ENCODE data around the gene TSPYL4. TPM values are rescaled to one million over a fixed set of nuclear protein-coding genes. Genes with fewer than 3 reads are reported as not detected.

TSPYL4 gene
- total and polyA plus RNA-seq, 5 donors: 21.4 to 43.6 (median 41.2) TPM

- ATAC-seq (no peak), DNase-seq (no peak)
- Histone ChIP-seq H3K4me3 (ENCODE audit: low read length) (peak overlapping the region; percentile 94), H3K9me3 (ENCODE audit: control insufficient read depth, low read length) (no peaks in the 10 kb centered on the region), H3K27ac (ENCODE audit: low read length) (peak overlapping the region; percentile 95), H3K4me1 (ENCODE audit: control insufficient read depth, insufficient read depth, low read length) (peaks cover 12% of the 10 kb centered on the region), H3K27me3 (ENCODE audit: control insufficient read depth, insufficient read depth) (no peaks in the 10 kb centered on the region)
- WGBS: 43% methylated on average over 11 of the region's 11 CpGs
- intact Hi-C loops (cut with DNase I): no loop called here
These were observed 729 bp downstream of the TSPYL4 start for GRCh38 chr6:116253188-116253504.

GRCh38 chr6:116251568-116252384 is 2.1 kb downstream of the TSPYL4 start:
- H3K4me3 ChIP-seq (ENCODE audit: low read length): peak overlapping the region; percentile 47

GRCh38 chr6:116248577-116248976 is 5.3 kb downstream of the TSPYL4 start:
- ATAC-seq (peak in 1 of 2 donors; percentile 42), DNase-seq (no peak)
- Histone ChIP-seq H3K4me1 (ENCODE audit: control insufficient read depth, insufficient read depth, low read length) (peaks cover 10% of the 10 kb centered on the region), H3K4me3 (ENCODE audit: low read length) (no peak overlapping the region), H3K9me3 (ENCODE audit: control insufficient read depth, low read length) (no peaks in the 10 kb centered on the region), H3K27me3 (ENCODE audit: control insufficient read depth, insufficient read depth) (no peaks in the 10 kb centered on the region), H3K27ac (ENCODE audit: low read length) (no peak overlapping the region)
- 85% methylated on average over 2 of the region's 2 CpGs for WGBS
- intact Hi-C loops (cut with DNase I): no loop called here

More at GRCh38 chr6:116251568-116252384, 2.1 kb downstream of the TSPYL4 start:
- Histone ChIP-seq H3K9me3 (ENCODE audit: control insufficient read depth, low read length) (no peaks in the 10 kb centered on the region), H3K27ac (ENCODE audit: low read length) (peak overlapping the region; percentile 40), H3K27me3 (ENCODE audit: control insufficient read depth, insufficient read depth) (no peaks in the 10 kb centered on the region), H3K4me1 (ENCODE audit: control insufficient read depth, insufficient read depth, low read length) (peaks cover 12% of the 10 kb centered on the region)
- WGBS: 44% methylated on average over 6 of the region's 6 CpGs
- no peak for DNase-seq
- intact Hi-C loops (cut with DNase I): no loop called here
- no peak for ATAC-seq

GRCh38 chr6:116247285-116247684 is 6.6 kb downstream of the TSPYL4 start:
- DNase-seq (no peak), ATAC-seq (no peak)
- no peaks in the 10 kb centered on the region for H3K9me3 ChIP-seq (ENCODE audit: control insufficient read depth, low read length)
- no peak overlapping the region for H3K4me3 ChIP-seq (ENCODE audit: low read length)
- no peaks in the 10 kb centered on the region for H3K27me3 ChIP-seq (ENCODE audit: control insufficient read depth, insufficient read depth)
- H3K4me1 ChIP-seq (ENCODE audit: control insufficient read depth, insufficient read depth, low read length): peaks cover 4% of the 10 kb centered on the region
- intact Hi-C loops (cut with DNase I): no loop called here
- H3K27ac ChIP-seq (ENCODE audit: low read length): no peak overlapping the region

GRCh38 chr6:116246089-116246488 is 7.8 kb downstream of the TSPYL4 start:
- ATAC-seq: no peak

GRCh38 chr6:116244284-116244683 is 9.6 kb downstream of the TSPYL4 start:
- Histone ChIP-seq H3K4me3 (ENCODE audit: low read length) (no peak overlapping the region), H3K27ac (ENCODE audit: low read length) (no peak overlapping the region), H3K9me3 (ENCODE audit: control insufficient read depth, low read length) (no peaks in the 10 kb centered on the region), H3K27me3 (ENCODE audit: control insufficient read depth, insufficient read depth) (no peaks in the 10 kb centered on the region), H3K4me1 (ENCODE audit: control insufficient read depth, insufficient read depth, low read length) (no peaks in the 10 kb centered on the region)
- no peak for ATAC-seq
- WGBS: 85% methylated on average over 4 of the region's 4 CpGs
- intact Hi-C loops (cut with DNase I): no loop called here
- DNase-seq: no peak

More at GRCh38 chr6:116246089-116246488, 7.8 kb downstream of the TSPYL4 start:
- 59% methylated on average over 4 of the region's 4 CpGs for WGBS
- Histone ChIP-seq H3K27me3 (ENCODE audit: control insufficient read depth, insufficient read depth) (no peaks in the 10 kb centered on the region), H3K27ac (ENCODE audit: low read length) (no peak overlapping the region), H3K4me3 (ENCODE audit: low read length) (no peak overlapping the region), H3K4me1 (ENCODE audit: control insufficient read depth, insufficient read depth, low read length) (peaks cover 4% of the 10 kb centered on the region), H3K9me3 (ENCODE audit: control insufficient read depth, low read length) (no peaks in the 10 kb centered on the region)
- DNase-seq: no peak
- intact Hi-C loops (cut with DNase I): no loop called here

GRCh38 chr6:116239856-116240255 is 14.0 kb downstream of the TSPYL4 start:
- Histone ChIP-seq H3K27ac (ENCODE audit: low read length) (no peak overlapping the region), H3K27me3 (ENCODE audit: control insufficient read depth, insufficient read depth) (no peaks in the 10 kb centered on the region), H3K9me3 (ENCODE audit: control insufficient read depth, low read length) (no peaks in the 10 kb centered on the region), H3K4me3 (ENCODE audit: low read length) (no peak overlapping the region), H3K4me1 (ENCODE audit: control insufficient read depth, insufficient read depth, low read length) (no peaks in the 10 kb centered on the region)
- ATAC-seq: no peak
- intact Hi-C loops (cut with DNase I): no loop called here
- 96% methylated on average over 1 of the region's 1 CpG for WGBS
- DNase-seq: no peak

- Histone ChIP-seq H3K4me3 (ENCODE audit: low read length) (no peak overlapping the region), H3K27me3 (ENCODE audit: control insufficient read depth, insufficient read depth) (no peaks in the 10 kb centered on the region), H3K9me3 (ENCODE audit: control insufficient read depth, low read length) (no peaks in the 10 kb centered on the region), H3K27ac (ENCODE audit: low read length) (no peak overlapping the region), H3K4me1 (ENCODE audit: control insufficient read depth, insufficient read depth, low read length) (no peaks in the 10 kb centered on the region)
- intact Hi-C loops (cut with DNase I): no loop called here
- ATAC-seq: no peak
- WGBS: 95% methylated on average over 2 of the region's 2 CpGs
- no peak for DNase-seq
These were observed 14.6 kb downstream of the TSPYL4 start for GRCh38 chr6:116239256-116239655.

GRCh38 chr6:116238083-116238482 is 15.8 kb downstream of the TSPYL4 start:
- WGBS: 82% methylated on average over 2 of the region's 2 CpGs
- Histone ChIP-seq H3K9me3 (ENCODE audit: control insufficient read depth, low read length) (no peaks in the 10 kb centered on the region), H3K4me3 (ENCODE audit: low read length) (no peak overlapping the region), H3K27me3 (ENCODE audit: control insufficient read depth, insufficient read depth) (no peaks in the 10 kb centered on the region), H3K4me1 (ENCODE audit: control insufficient read depth, insufficient read depth, low read length) (no peaks in the 10 kb centered on the region), H3K27ac (ENCODE audit: low read length) (no peak overlapping the region)
- intact Hi-C loops (cut with DNase I): no loop called here
- ATAC-seq (no peak), DNase-seq (no peak)

GRCh38 chr6:116234689-116235088 is 19.2 kb downstream of the TSPYL4 start:
- no peak overlapping the region for H3K27ac ChIP-seq (ENCODE audit: low read length)
- H3K4me3 ChIP-seq (ENCODE audit: low read length): no peak overlapping the region
- 86% methylated on average over 3 of the region's 3 CpGs for WGBS
- ATAC-seq (no peak), DNase-seq (no peak)
- no peaks in the 10 kb centered on the region for H3K4me1 ChIP-seq (ENCODE audit: control insufficient read depth, insufficient read depth, low read length)
- no peaks in the 10 kb centered on the region for H3K27me3 ChIP-seq (ENCODE audit: control insufficient read depth, insufficient read depth)
- intact Hi-C loops (cut with DNase I): no loop called here
- no peaks in the 10 kb centered on the region for H3K9me3 ChIP-seq (ENCODE audit: control insufficient read depth, low read length)

- Histone ChIP-seq H3K9me3 (ENCODE audit: control insufficient read depth, low read length) (no peaks in the 10 kb centered on the region), H3K4me3 (ENCODE audit: low read length) (no peak overlapping the region), H3K27ac (ENCODE audit: low read length) (no peak overlapping the region), H3K27me3 (ENCODE audit: control insufficient read depth, insufficient read depth) (no peaks in the 10 kb centered on the region), H3K4me1 (ENCODE audit: control insufficient read depth, insufficient read depth, low read length) (no peaks in the 10 kb centered on the region)
- 50% methylated on average over 17 of the region's 17 CpGs for WGBS
- intact Hi-C loops (cut with DNase I): no loop called here
- DNase-seq: peak; percentile 92 to 95 (median 93)
- ATAC-seq: peak; percentile 96 to 99
These were observed 24.5 kb downstream of the TSPYL4 start for GRCh38 chr6:116229287-116229913.

All from right cardiac atrium (tissue), 5 donors.